SKM-1 (cell line): Measurements from ENCODE around the gene PITPNC1.
"Not testable (repeated sequence)": the region's sequence is repeated elsewhere in the genome, so short reads cannot be mapped to it uniquely, and the experiment has no call there.

Experiments
- DNase-seq: peaks from one replicate; lab custom pipeline; 2025; ENCODE audit not compliant: unreplicated experiment; lab: John Stamatoyannopoulos, UW

The PITPNC1 gene

GRCh38 chr17:67376737-67377487 is at the start of gene PITPNC1:
PITPNC1 (plus strand) TSS chr17:67377281.
- peak; percentile 59 for DNase-seq

DNA sequence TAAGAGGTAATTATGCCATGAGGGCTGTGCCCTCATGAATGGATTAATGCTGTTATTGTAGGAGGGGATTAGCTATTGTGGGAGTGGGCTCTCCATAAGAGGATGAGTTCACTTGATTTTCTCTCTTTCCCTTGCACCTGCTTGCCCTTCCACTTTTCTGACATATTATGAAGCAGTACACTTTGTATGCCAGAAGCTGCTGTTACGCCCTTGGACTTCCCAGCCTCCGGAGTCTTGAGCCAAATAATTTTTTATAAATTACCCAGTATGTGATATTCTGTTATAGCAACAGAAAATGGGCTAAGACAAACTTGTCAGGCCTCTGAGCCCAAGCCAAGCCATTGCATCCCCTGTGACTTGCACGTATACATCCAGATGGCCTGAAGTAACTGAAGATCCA is 49.1 kb upstream of the PITPNC1 start:
- DNase-seq = no peak

DNA sequence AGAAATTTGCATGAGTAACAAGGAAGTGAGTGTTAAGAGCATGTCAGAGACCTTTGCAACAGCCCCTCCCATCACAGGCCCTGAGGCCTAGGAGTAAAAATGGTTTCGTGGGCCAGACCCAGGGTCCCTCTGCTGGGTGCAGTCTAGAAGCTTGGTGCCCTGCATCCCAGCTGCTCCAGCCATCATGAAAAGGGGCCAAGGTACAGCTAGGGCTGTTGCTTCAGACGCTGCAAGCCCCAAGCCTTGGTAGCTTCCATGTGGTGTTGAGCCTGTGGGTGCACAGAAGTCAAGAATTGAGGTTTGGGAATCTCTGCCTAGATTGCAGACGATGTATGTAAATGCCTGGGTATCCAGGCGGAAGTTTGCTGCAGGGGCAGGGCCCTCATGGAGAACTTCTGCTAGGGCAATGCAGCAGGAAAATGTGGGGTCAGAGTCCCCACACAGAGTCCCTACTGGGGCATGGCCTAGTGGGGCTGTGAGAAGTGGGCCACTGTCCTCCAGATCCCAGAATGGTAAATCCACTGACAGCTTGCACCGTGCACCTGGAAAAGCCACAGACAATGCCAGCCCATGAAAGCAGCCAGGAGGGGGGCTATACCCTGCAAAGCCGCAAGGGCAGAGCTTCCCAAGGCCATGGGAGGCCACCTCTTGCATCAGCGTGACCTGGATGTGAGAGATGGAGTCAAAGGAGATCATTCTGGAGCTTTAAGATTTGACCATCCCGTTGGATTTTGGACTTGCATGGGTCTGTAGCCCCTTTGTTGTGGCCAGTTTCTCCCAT is 45.5 kb upstream of the PITPNC1 start:
- not testable (repeated sequence) for DNase-seq

DNA sequence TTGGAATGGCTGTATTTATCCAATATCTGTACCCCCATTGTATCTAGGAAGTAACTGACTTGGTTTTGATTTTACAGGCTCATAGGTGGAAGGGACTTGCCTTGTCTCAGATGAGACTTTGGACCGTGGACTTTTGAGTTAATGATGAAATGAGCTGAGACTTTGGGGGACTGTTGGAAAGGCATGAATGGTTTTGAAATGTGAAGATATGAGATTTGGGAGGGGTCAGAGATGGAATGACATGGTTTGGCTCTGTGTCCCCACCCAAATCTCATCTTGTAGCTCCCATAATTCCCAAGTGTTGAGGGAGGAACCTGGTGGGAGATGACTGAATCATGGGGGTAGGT is 44.9 kb upstream of the PITPNC1 start:
- DNase-seq = not testable (repeated sequence)

DNA sequence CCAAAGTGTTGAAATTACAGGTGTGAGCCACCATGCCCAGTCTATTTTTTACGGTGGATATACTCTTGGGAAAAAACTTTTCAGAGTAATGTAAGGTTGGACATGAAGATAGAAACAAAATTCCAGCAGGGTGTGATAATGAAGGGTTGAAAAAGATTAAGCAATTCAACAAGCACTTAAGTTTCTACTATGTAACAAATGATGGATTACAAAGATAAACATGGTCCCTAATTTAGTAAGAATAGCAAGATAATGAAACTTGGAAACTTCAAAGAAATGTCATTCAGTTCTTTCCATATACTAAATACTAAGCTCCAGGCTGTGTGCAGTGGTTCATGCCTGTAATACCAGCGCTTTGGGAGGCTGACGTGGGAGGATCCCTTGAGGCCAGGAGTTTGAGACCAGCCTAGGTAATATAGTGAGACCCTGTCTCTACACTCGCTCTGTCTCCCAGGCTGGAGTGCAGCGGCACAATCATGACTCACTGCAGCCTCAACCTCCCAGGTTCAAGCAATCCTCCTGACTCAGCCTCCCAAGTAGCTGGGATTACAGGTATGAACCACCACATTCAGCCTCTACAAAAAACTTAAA is 41.7 kb upstream of the PITPNC1 start:
- no peak for DNase-seq

DNA sequence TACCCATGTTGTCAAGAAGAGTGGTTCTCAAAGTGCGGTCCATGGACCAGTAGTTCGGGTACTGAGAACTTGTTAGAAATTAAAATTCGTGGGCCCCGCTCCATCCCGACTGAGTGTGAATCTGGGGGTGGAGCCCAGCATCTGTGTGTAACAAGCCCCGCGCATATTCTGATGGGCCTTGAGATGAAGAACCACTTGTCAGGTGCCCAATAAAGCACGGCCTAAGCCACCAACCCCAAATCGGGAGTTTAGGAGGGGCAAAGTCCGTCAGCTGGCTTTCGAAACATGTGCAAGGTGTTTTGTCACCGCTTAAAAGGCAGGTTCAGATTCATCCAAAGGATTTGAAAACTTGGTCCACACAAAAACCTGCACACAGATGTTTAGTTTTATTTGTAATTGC is 40.2 kb upstream of the PITPNC1 start:
- DNase-seq = no peak

GRCh38 chr17:67338353-67338752 is 38.7 kb upstream of the PITPNC1 start:
- DNase-seq = not testable (repeated sequence)

DNA sequence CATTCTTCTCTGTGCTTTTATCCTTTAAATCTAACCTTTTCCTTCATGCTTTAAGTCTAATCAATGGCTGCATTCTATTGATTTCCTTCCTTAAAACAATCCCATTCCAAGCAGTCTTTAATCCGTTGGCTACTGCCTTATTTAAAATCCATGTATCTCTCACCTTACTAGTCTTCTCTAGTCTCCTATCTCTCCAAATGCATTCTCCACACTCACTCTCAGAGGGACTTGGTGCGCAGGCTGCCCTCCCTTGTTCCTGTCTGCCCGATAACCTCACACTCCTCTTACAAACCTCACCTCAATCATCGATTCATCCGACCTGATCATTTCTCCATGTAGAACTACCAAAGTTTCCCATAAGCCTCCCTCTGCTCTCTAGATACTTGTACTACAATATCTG is 33.8 kb upstream of the PITPNC1 start:
- no peak for DNase-seq

GRCh38 chr17:67347826-67348225 is 29.3 kb upstream of the PITPNC1 start:
- DNase-seq = no peak

DNA sequence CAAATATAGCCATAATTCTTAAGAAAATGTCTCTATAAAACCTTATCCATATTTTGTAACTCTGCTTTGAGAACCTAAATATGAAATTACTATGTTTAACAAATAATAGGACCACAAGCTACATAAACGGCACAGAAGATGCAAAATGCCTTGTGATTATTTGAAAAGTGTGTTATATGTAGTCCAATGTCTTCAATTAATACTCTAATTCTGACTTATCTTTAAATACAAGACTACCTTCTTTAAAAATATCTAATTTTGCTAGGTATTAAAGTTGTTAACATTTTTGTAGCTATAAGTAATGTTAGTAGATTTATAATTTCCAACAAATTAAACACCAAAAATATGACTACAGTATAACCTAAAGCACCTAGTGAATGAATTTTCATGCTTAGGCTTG is 27.7 kb upstream of the PITPNC1 start:
- no peak for DNase-seq

DNA sequence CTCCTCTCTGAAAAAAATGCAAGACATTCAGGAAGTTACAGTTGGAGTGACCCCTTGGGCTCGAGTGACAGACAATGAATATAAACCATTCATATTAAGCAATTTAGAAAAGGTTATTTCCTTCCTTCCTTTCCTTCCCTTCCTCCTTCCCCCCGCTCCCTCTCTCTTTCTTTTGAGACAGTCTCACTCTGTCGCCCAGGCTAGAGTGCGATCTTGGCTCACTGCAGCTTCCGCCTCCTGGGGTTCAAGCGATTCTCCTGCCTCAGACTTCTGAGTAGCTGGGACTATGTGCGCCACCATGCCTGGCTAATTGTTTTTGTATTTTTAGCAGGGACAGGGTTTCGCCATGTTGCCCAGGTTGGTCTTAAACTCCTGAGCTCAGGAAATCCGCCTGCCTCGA is 23.9 kb upstream of the PITPNC1 start:
- DNase-seq = no peak

- DNase-seq = peak; percentile 39
Measured at GRCh38 chr17:67353929-67354574, 23.0 kb upstream of the PITPNC1 start.

DNA sequence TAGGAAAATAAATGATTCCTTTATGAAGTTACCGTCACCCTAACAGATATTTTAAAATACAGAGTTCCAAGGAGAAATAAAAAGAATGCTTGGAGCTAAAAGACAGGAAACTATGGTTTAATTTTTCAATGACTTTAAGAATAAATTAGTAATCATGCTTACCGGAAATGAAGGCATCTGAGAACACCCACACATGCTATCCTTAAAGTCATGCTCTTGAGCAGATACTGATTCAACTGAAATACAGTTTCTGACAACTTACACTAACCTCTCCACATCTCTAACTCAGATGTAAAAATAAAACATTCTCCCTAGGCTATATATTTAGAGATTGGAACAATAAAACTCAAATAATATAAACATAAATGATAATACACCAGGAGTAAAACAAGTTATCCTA is 18.5 kb upstream of the PITPNC1 start:
- no peak for DNase-seq

- DNase-seq = no peak
Measured at GRCh38 chr17:67359960-67360791, 16.9 kb upstream of the PITPNC1 start.

GRCh38 chr17:67360880-67361279 is 16.2 kb upstream of the PITPNC1 start:
- DNase-seq = no peak

GRCh38 chr17:67362173-67362572 is 14.9 kb upstream of the PITPNC1 start:
- no peak for DNase-seq

GRCh38 chr17:67364847-67365737 is 12.0 kb upstream of the PITPNC1 start:
- DNase-seq = no peak

GRCh38 chr17:67365738-67366192 is 11.3 kb upstream of the PITPNC1 start:
- no peak for DNase-seq
